Mesenchymal stem cell (in vitro differentiated cells and primary cell): Measurements from ENCODE around the gene DBNDD1.

Experiments
- DNase-seq: peaks from one replicate; pipeline ENCODE4 v3.0.0-alpha.2; 2013
- H2AFZ ChIP-seq: one replicate; pipeline ENCODE4 v1.6.1; 2013; ENCODE audit warnings: low read depth, mild to moderate bottlenecking, control low read depth, inconsistent platforms, low read length, moderate library complexity
- H2AK5ac ChIP-seq: 2 replicates; pipeline ENCODE4 v1.6.1; 2013; ENCODE audit warnings: low read length, moderate library complexity, mild to moderate bottlenecking, inconsistent platforms; ENCODE audit not compliant: severe bottlenecking
- H2BK120ac ChIP-seq: one replicate; pipeline ENCODE4 v1.6.1; 2013; ENCODE audit warnings: low read depth, mild to moderate bottlenecking, inconsistent platforms, low read length, moderate library complexity
- H2BK12ac ChIP-seq, 2 experiments: one replicate each; pipeline ENCODE4 v1.6.1; 2013; ENCODE audit warnings: inconsistent platforms in 2 of 2, low read length in 2 of 2, mild to moderate bottlenecking in 2 of 2, moderate library complexity in 2 of 2, control low read depth in 1 of 2
- H2BK15ac ChIP-seq: one replicate; pipeline ENCODE4 v1.6.1; 2013; ENCODE audit warnings: mild to moderate bottlenecking, low read depth, inconsistent platforms; ENCODE audit not compliant: poor library complexity, severe bottlenecking
- H2BK5ac ChIP-seq: 2 replicates; pipeline ENCODE4 v1.6.1; 2013; ENCODE audit warnings: low read depth, mild to moderate bottlenecking, low read length, control low read depth, inconsistent platforms; ENCODE audit not compliant: poor library complexity, severe bottlenecking
- H3K14ac ChIP-seq, 2 experiments: one replicate each; pipeline ENCODE4 v1.6.1; 2013; ENCODE audit warnings: inconsistent platforms in 2 of 2, low read length in 2 of 2, control low read depth in 1 of 2, mild to moderate bottlenecking in 1 of 2, moderate library complexity in 1 of 2
- H3K18ac ChIP-seq, 2 experiments: one replicate each; pipeline ENCODE4 v1.6.1; 2013; ENCODE audit warnings: inconsistent platforms in 2 of 2, low read length in 2 of 2, control low read depth in 1 of 2, low read depth in 1 of 2, mild to moderate bottlenecking in 1 of 2
- H3K23ac ChIP-seq, 2 experiments: one replicate each; pipeline ENCODE4 v1.6.1; 2013; ENCODE audit warnings: inconsistent platforms in 2 of 2, low read length in 2 of 2, mild to moderate bottlenecking in 2 of 2, moderate library complexity in 2 of 2, control low read depth in 1 of 2
- H3K27ac ChIP-seq: 2 replicates; pipeline ENCODE4 v1.5.1; 2013; ENCODE audit warnings: mild to moderate bottlenecking, moderate library complexity, low read length, control low read depth, inconsistent platforms; ENCODE audit not compliant: poor library complexity, severe bottlenecking
- H3K27me3 ChIP-seq, 2 experiments: 2 replicates each; pipeline versions ENCODE4 v1.6.1 to v1.7.0; 2013; ENCODE audit warnings: low read length in 2 of 2, mild to moderate bottlenecking in 2 of 2, moderate library complexity in 2 of 2, control low read depth in 1 of 2, inconsistent platforms in 1 of 2; ENCODE audit not compliant: control insufficient read depth in 1 of 2, insufficient read depth in 1 of 2
- H3K36me3 ChIP-seq, 2 experiments: 2 replicates each; pipeline versions ENCODE4 v1.6.1 to v1.7.0; 2013; ENCODE audit warnings: low read length in 2 of 2, control low read depth in 1 of 2, inconsistent platforms in 1 of 2, low read depth in 1 of 2, mild to moderate bottlenecking in 1 of 2; ENCODE audit not compliant: insufficient read depth in 2 of 2, control insufficient read depth in 1 of 2
- H3K4ac ChIP-seq, 2 experiments: one replicate each; pipeline ENCODE4 v1.6.1; 2013; ENCODE audit warnings: inconsistent platforms in 2 of 2, low read length in 2 of 2, mild to moderate bottlenecking in 2 of 2, moderate library complexity in 2 of 2, control low read depth in 1 of 2, low read depth in 1 of 2
- H3K4me1 ChIP-seq: 2 replicates; pipeline ENCODE4 v1.6.1; 2013; ENCODE audit warnings: low read depth, low read length, control low read depth; ENCODE audit not compliant: control insufficient read depth, insufficient read depth
- H3K4me2 ChIP-seq: 2 replicates; pipeline ENCODE4 v1.6.1; 2013; ENCODE audit warnings: low read length, mild to moderate bottlenecking, inconsistent platforms; ENCODE audit not compliant: poor library complexity, severe bottlenecking
- H3K4me3 ChIP-seq, 2 experiments: 2 replicates each; pipeline versions ENCODE4 v1.5.1 to v1.7.0; 2013; ENCODE audit warnings: low read length in 2 of 2, mild to moderate bottlenecking in 2 of 2, control low read depth in 1 of 2, low read depth in 1 of 2; ENCODE audit not compliant: insufficient read depth in 1 of 2
- H3K79me1 ChIP-seq: replicated peaks from 2 replicates; pipeline ENCODE4 v1.6.1; 2013; ENCODE audit warnings: mild to moderate bottlenecking, control low read depth, low read length, inconsistent platforms; ENCODE audit not compliant: poor library complexity, severe bottlenecking
- H3K9ac ChIP-seq: 2 replicates; pipeline ENCODE4 v1.7.0; 2013; ENCODE audit warnings: mild to moderate bottlenecking, low read length, moderate library complexity
- H3K9me3 ChIP-seq: 2 replicates; pipeline ENCODE4 v1.7.0; 2013; ENCODE audit warnings: mild to moderate bottlenecking, low read length; ENCODE audit not compliant: control insufficient read depth
- H4K8ac ChIP-seq: one replicate; pipeline ENCODE4 v1.6.1; 2013; ENCODE audit warnings: inconsistent platforms, mild to moderate bottlenecking, low read length, moderate library complexity
- H4K91ac ChIP-seq: one replicate; pipeline ENCODE4 v1.6.1; 2013; ENCODE audit warnings: mild to moderate bottlenecking, low read length, inconsistent platforms
- WGBS: methylation state at CpG from one replicate; pipeline ENCODE4 v1.1.7; 2013; ENCODE audit warnings: mixed read lengths; 5-methylcytosine and 5-hydroxymethylcytosine counted together

DBNDD1 gene

GRCh38 chr16:90041896-90042473 is 22.7 kb upstream of the DBNDD1 start:
- Histone ChIP-seq H3K27me3 (peaks cover under 1 to 5% of the 10 kb centered on the region in 2 experiments), H3K4me2 (no peak overlapping the region), H2BK120ac (no peak overlapping the region), H3K4me3 (no peak overlapping the region), H3K4ac (no peak overlapping the region), H2BK15ac (no peak overlapping the region), H3K27ac (no peak overlapping the region), H3K36me3 (peaks cover 58 to 63% of the 10 kb centered on the region in 2 experiments), H3K14ac (no peak overlapping the region), H2BK12ac (no peak overlapping the region), H3K9ac (no peak overlapping the region), H3K79me1 (no peaks in the 10 kb centered on the region), H2AFZ (no peak overlapping the region), H2AK5ac (no peak overlapping the region), H2BK5ac (no peak overlapping the region), H3K23ac (no peak overlapping the region), H3K9me3 (no peaks in the 10 kb centered on the region), H4K8ac (no peak overlapping the region), H4K91ac (no peak overlapping the region), H3K4me1 (peaks cover 14% of the 10 kb centered on the region), H3K18ac (no peak overlapping the region)
- DNase-seq: no peak
- 94% methylated on average over 16 of the region's 16 CpGs for WGBS

GRCh38 chr16:90040152-90041023 is 21.1 kb upstream of the DBNDD1 start:
- Histone ChIP-seq H3K23ac (no peak overlapping the region), H2BK12ac (no peak overlapping the region), H4K91ac (no peak overlapping the region), H2BK15ac (no peak overlapping the region), H2BK120ac (no peak overlapping the region), H2AFZ (no peak overlapping the region), H3K18ac (no peak overlapping the region), H3K9ac (no peak overlapping the region), H3K9me3 (no peaks in the 10 kb centered on the region), H3K4me2 (no peak overlapping the region), H3K14ac (no peak overlapping the region), H3K4me3 (no peak overlapping the region), H3K36me3 (peaks cover 67 to 79% of the 10 kb centered on the region in 2 experiments), H3K4me1 (peaks cover 15% of the 10 kb centered on the region), H2BK5ac (no peak overlapping the region), H3K27me3 (no peaks in the 10 kb centered on the region), H2AK5ac (no peak overlapping the region), H3K27ac (no peak overlapping the region), H3K4ac (no peak overlapping the region), H3K79me1 (no peaks in the 10 kb centered on the region), H4K8ac (no peak overlapping the region)
- 96% methylated on average over 28 of the region's 29 CpGs for WGBS
- DNase-seq: no peak

GRCh38 chr16:90037276-90037675 is 18.0 kb upstream of the DBNDD1 start:
- no peak overlapping the region for H2BK5ac ChIP-seq
- H2AFZ ChIP-seq: no peak overlapping the region
- no peak overlapping the region for H2BK12ac ChIP-seq
- no peak overlapping the region for H3K4me3 ChIP-seq
- H2BK120ac ChIP-seq: no peak overlapping the region
- WGBS: 86% methylated on average over 12 of the region's 12 CpGs
- no peak for DNase-seq
- no peak overlapping the region for H3K14ac ChIP-seq
- H3K4ac ChIP-seq: no peak overlapping the region
- no peak overlapping the region for H3K9ac ChIP-seq
- no peak overlapping the region for H3K23ac ChIP-seq
- peaks cover 65 to 67% of the 10 kb centered on the region in 2 experiments for H3K36me3 ChIP-seq
- no peak overlapping the region for H2BK15ac ChIP-seq
- H3K18ac ChIP-seq: no peak overlapping the region
- H3K9me3 ChIP-seq: no peaks in the 10 kb centered on the region
- H3K27me3 ChIP-seq: no peaks in the 10 kb centered on the region
- peaks cover 11% of the 10 kb centered on the region for H3K4me1 ChIP-seq
- H2AK5ac ChIP-seq: no peak overlapping the region
- no peak overlapping the region for H4K91ac ChIP-seq
- H4K8ac ChIP-seq: no peak overlapping the region
- H3K79me1 ChIP-seq: no peaks in the 10 kb centered on the region
- no peak overlapping the region for H3K27ac ChIP-seq
- no peak overlapping the region for H3K4me2 ChIP-seq

GRCh38 chr16:90035902-90036301 is 16.6 kb upstream of the DBNDD1 start:
- no peaks in the 10 kb centered on the region for H3K9me3 ChIP-seq
- H3K23ac ChIP-seq: no peak overlapping the region
- H2BK120ac ChIP-seq: no peak overlapping the region
- peak overlapping the region; percentile 50 for H3K27ac ChIP-seq
- no peaks in the 10 kb centered on the region for H3K27me3 ChIP-seq
- no peak overlapping the region for H2BK12ac ChIP-seq
- H3K79me1 ChIP-seq: no peaks in the 10 kb centered on the region
- H2BK5ac ChIP-seq: no peak overlapping the region
- H3K4me1 ChIP-seq: peaks cover 14% of the 10 kb centered on the region
- H4K8ac ChIP-seq: no peak overlapping the region
- peak overlapping the region; percentile 21 for H2AK5ac ChIP-seq
- 90% methylated on average over 5 of the region's 5 CpGs for WGBS
- no peak overlapping the region for H3K9ac ChIP-seq
- no peak overlapping the region for H2AFZ ChIP-seq
- DNase-seq: no peak
- no peak overlapping the region for H3K4ac ChIP-seq
- no peak overlapping the region for H3K14ac ChIP-seq
- no peak overlapping the region for H3K4me2 ChIP-seq
- no peak overlapping the region for H2BK15ac ChIP-seq
- no peak overlapping the region for H3K18ac ChIP-seq
- no peak overlapping the region for H3K4me3 ChIP-seq
- no peak overlapping the region for H4K91ac ChIP-seq
- peaks cover 68 to 75% of the 10 kb centered on the region in 2 experiments for H3K36me3 ChIP-seq
